Measurements from ENCODE around the gene CA10. TPM values are rescaled to one million over a fixed set of nuclear protein-coding genes. Genes with fewer than 3 reads are reported as not detected.

Gene CA10
- total RNA-seq, 3 donors from 2014 or later: 0.46 to 1.2 (median 0.64) TPM

DNA sequence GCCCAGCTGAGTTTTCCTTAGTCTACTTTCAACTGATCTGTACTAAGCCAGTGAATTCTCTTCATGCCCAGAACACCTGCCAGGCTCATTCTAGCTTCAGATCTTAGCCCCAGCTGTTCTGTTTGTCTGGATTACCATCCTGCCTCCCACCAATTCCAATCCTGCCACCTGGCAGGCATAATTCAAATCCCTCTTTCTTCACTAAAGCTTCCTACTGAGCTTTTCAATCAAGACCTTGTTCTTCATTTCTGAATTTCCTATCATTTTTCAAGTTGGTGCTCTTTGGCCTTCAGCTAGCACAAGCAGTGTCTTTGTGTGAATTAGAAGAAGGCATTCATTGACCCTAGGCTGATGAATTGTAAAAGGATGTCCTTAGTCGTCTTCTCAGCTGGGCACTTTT is 540.5 kb downstream of the CA10 start:
- Histone ChIP-seq H3K4me3 (no peak overlapping the region), H3K4me1 (ENCODE audit: low read depth) (no peaks in the 10 kb centered on the region), H3K36me3 (ENCODE audit: low read depth) (no peaks in the 10 kb centered on the region), H3K9me3 (no peaks in the 10 kb centered on the region)
- DNase-seq: no peak
- TF ChIP-seq, protein P1, sequence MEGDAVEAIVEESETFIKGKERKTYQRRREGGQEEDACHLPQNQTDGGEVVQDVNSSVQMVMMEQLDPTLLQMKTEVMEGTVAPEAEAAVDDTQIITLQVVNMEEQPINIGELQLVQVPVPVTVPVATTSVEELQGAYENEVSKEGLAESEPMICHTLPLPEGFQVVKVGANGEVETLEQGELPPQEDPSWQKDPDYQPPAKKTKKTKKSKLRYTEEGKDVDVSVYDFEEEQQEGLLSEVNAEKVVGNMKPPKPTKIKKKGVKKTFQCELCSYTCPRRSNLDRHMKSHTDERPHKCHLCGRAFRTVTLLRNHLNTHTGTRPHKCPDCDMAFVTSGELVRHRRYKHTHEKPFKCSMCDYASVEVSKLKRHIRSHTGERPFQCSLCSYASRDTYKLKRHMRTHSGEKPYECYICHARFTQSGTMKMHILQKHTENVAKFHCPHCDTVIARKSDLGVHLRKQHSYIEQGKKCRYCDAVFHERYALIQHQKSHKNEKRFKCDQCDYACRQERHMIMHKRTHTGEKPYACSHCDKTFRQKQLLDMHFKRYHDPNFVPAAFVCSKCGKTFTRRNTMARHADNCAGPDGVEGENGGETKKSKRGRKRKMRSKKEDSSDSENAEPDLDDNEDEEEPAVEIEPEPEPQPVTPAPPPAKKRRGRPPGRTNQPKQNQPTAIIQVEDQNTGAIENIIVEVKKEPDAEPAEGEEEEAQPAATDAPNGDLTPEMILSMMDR (IDR thresholded peaks at IDR 0.05): no peak
- intact Hi-C loops (cut with DNase I, micrococcal nuclease): no loop called here
- ATAC-seq: no peak

DNA sequence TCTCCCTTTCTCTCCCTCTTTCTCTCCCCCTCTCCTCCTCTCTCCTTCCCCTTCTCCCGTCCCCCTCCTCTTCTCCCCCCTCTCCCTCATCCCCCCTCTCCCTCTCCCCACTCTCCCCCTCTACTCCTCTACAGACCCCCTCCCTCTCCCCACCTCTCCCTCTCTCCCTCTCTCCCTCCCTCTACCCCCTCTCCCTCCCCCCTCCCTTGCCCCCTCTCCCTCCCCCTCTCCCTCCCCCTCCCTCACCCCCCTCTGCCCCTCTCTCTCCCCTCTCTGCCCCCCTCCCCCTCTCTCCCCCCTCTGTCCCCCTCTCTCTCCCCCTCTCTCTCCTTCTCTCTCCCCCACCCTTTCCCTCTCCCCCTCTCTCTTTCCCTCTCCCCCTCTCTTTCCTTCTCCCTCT is 545.3 kb downstream of the CA10 start:
- no peaks in the 10 kb centered on the region for H3K36me3 ChIP-seq (ENCODE audit: low read depth)
- no peaks in the 10 kb centered on the region for H3K4me1 ChIP-seq (ENCODE audit: low read depth)
- TF ChIP-seq, protein P1 (IDR thresholded peaks at IDR 0.05): no peak
- DNase-seq: no peak
- intact Hi-C loops (cut with DNase I, micrococcal nuclease): no loop called here
- H3K9me3 ChIP-seq: no peaks in the 10 kb centered on the region
- ATAC-seq: no peak
- H3K4me3 ChIP-seq: no peak overlapping the region

DNA sequence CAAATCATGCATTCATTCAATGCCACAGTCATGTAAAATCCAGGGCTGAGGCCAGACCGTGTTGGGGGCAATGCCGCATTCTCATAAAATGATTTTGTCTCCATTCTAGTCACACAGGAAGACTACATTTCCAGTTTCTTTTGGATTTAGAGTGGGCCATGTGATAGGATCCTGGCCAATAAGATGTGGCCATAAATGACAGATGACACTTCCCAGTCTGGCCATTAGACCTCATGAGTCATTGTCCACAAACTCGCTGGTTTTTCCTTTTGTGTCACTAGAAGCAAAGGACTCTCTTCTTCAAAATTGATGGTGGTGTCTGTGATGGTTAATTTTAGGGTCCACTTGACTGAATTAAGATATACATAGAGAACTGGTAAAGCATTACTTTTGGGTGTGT is 545.8 kb downstream of the CA10 start:
- DNase-seq: no peak
- ATAC-seq: no peak
- TF ChIP-seq, protein P1 (IDR thresholded peaks at IDR 0.05): no peak
- intact Hi-C loops (cut with DNase I, micrococcal nuclease): no loop called here
- H3K9me3 ChIP-seq: no peaks in the 10 kb centered on the region
- H3K4me1 ChIP-seq (ENCODE audit: low read depth): no peaks in the 10 kb centered on the region
- H3K4me3 ChIP-seq: no peak overlapping the region
- no peaks in the 10 kb centered on the region for H3K36me3 ChIP-seq (ENCODE audit: low read depth)

DNA sequence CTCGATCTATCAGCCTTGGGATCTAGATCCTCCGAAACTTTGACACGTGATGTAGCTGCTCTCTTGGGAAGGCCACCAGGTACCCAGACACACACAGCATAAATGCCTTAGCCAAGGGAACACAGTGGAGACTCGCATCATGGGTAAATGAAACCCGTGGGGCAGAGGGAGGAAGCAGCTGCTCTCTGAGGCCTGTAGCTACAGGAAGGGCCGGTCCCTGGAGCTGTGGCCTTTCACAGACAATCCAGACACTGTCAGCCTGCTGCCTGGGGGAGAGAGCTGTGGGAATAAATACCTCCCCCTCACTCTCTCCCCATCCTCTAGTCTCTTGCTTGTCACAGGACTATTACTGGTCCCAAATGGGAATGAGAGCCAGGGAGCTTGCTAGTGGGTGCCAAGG is 546.9 kb downstream of the CA10 start:
- TF ChIP-seq, protein P1 (IDR thresholded peaks at IDR 0.05): no peak
- DNase-seq (no peak), ATAC-seq (no peak)
- Histone ChIP-seq H3K9me3 (no peaks in the 10 kb centered on the region), H3K4me1 (ENCODE audit: low read depth) (no peaks in the 10 kb centered on the region), H3K4me3 (no peak overlapping the region), H3K36me3 (ENCODE audit: low read depth) (no peaks in the 10 kb centered on the region)
- intact Hi-C loops (cut with DNase I, micrococcal nuclease): no loop called here

DNA sequence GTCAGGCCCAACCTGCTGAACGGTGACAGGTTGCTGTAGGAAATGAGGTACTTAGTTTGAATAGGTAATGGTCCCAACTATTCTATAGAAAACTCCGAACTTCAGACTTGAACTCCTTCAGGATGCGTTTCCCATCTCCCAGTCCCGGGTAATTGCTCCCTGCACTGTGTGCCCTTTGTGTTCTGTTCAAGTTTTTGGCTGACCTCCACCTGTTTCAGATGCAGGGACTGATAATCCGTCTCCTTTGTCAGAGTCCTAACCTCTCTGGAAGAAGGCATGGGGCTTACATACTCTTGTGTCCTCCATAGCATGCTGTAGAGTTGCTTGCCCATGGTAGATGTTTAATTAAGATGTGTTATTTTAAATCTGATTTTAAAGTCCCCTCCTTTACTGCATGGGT is 547.7 kb downstream of the CA10 start:
- H3K4me1 ChIP-seq (ENCODE audit: low read depth): no peaks in the 10 kb centered on the region
- H3K36me3 ChIP-seq (ENCODE audit: low read depth): no peaks in the 10 kb centered on the region
- no peaks in the 10 kb centered on the region for H3K9me3 ChIP-seq
- no peak for DNase-seq
- intact Hi-C loops (cut with DNase I, micrococcal nuclease): no loop called here
- ATAC-seq: no peak
- TF ChIP-seq, protein P1 (IDR thresholded peaks at IDR 0.05): no peak
- no peak overlapping the region for H3K4me3 ChIP-seq

DNA sequence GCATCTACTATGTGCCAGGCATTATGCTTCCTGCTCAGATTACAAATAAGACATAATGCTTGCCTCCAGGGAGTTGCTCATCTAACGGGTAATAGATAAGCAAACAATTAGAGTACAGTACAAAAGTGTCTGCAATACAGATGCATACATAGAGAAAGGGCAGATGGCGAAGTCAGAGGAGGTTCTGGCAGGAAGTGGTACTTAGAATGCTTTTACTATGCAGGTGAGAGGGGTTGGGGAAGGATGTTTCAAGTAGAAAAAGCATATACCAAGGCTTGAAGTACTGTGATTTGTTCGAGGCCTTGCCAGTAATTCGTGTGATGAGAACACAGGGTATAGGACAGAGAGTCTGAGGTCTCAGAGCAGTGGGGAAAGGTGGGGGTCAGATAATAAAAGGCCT is 548.4 kb downstream of the CA10 start:
- DNase-seq (no peak), ATAC-seq (no peak)
- no peaks in the 10 kb centered on the region for H3K4me1 ChIP-seq (ENCODE audit: low read depth)
- no peaks in the 10 kb centered on the region for H3K9me3 ChIP-seq
- TF ChIP-seq, protein P1 (IDR thresholded peaks at IDR 0.05): no peak
- H3K36me3 ChIP-seq (ENCODE audit: low read depth): no peaks in the 10 kb centered on the region
- intact Hi-C loops (cut with DNase I, micrococcal nuclease): no loop called here
- H3K4me3 ChIP-seq: no peak overlapping the region
